PC-3 (cell line): ENCODE measurements around the gene HECW1. TPM values are rescaled to one million over a fixed set of nuclear protein-coding genes. Genes with fewer than 3 reads are reported as not detected.

Experiments
- ATAC-seq: fragments of 200-7000 bp; cut with Tn5 transposase; 2 replicates; pipeline ENCODE4 v1.9.1; 2020; ENCODE audit warnings: mild to moderate bottlenecking, moderate library complexity
- BruUV-seq: library from RNA; stranded (reverse); fragments of 400-500 nt; replicated peaks from 2 replicates; lab custom pipeline; 2021; lab: Mats Ljungman, UMichigan
- CTCF ChIA-PET: fragments of 300-600 bp; sonication (Branson Sonifier 250); formaldehyde crosslinking; loops from one replicate; lab custom pipeline; 2022; ENCODE audit warnings: antibody characterized with exemption; lab: Charles Lee
- POLR2A ChIA-PET: fragments of 300-600 bp; sonication (Branson Sonifier 250); formaldehyde crosslinking; loops from one replicate; lab custom pipeline; 2022; ENCODE audit warnings: antibody characterized with exemption; ENCODE audit not compliant: unreplicated experiment; lab: Charles Lee
- DNase-seq: peaks from one replicate; pipeline ENCODE4 v3.0.0-alpha.2; 2015
- H2AFZ ChIP-seq: fragments of 300-600 bp; sonication (generic); 2 replicates; pipeline ENCODE4 v1.6.0; 2016; ENCODE audit warnings: antibody characterized with exemption, low read length
- H3F3A ChIP-seq: fragments of 300-600 bp; sonication (generic); one replicate; pipeline ENCODE4 v1.6.0; 2017; ENCODE audit warnings: antibody characterized with exemption, low read length, control low read depth, mild to moderate bottlenecking; ENCODE audit not compliant: unreplicated experiment
- H3K27ac ChIP-seq: fragments of 300-600 bp; sonication (generic); 2 replicates; pipeline ENCODE4 v1.5.1; 2016; ENCODE audit warnings: mild to moderate bottlenecking, low read length
- H3K27me3 ChIP-seq: fragments of 300-600 bp; sonication (generic); 2 replicates; pipeline ENCODE4 v1.6.1; 2016; ENCODE audit warnings: low read length, mixed read lengths
- H3K36me3 ChIP-seq: fragments of 300-600 bp; sonication (generic); 2 replicates; pipeline ENCODE4 v1.6.1; 2016; ENCODE audit warnings: low read depth, mixed run types, low read length, mixed read lengths
- H3K4me1 ChIP-seq: fragments of 300-600 bp; sonication (generic); 2 replicates; pipeline ENCODE4 v1.5.1; 2016; ENCODE audit warnings: low read length; ENCODE audit not compliant: insufficient read depth
- H3K4me2 ChIP-seq: fragments of 300-600 bp; sonication (generic); 2 replicates; pipeline ENCODE4 v1.6.0; 2016; ENCODE audit warnings: low read length
- H3K4me3 ChIP-seq: fragments of 300-600 bp; sonication (generic); 2 replicates; pipeline ENCODE4 v1.5.1; 2016; ENCODE audit warnings: mild to moderate bottlenecking, low read length, mixed read lengths
- H3K79me2 ChIP-seq: fragments of 300-600 bp; sonication (generic); 2 replicates; pipeline ENCODE4 v1.6.1; 2017; ENCODE audit warnings: low read length, mixed read lengths
- H3K9ac ChIP-seq: fragments of 300-600 bp; sonication (generic); 2 replicates; pipeline ENCODE4 v1.6.0; 2016; ENCODE audit warnings: mild to moderate bottlenecking, low read length
- H3K9me2 ChIP-seq: fragments of 300-600 bp; sonication (generic); replicated peaks from 2 replicates; pipeline ENCODE4 v1.6.1; 2016; ENCODE audit warnings: mixed run types, low read length, mixed read lengths
- H3K9me3 ChIP-seq: fragments of 300-600 bp; sonication (generic); 2 replicates; pipeline ENCODE4 v1.6.1; 2016; ENCODE audit warnings: low read length, mixed read lengths
- H4K20me1 ChIP-seq: fragments of 300-600 bp; sonication (generic); 2 replicates; pipeline ENCODE4 v1.6.1; 2016; ENCODE audit warnings: low read length, mixed read lengths
- EZH2 ChIP-seq: fragments of 300-600 bp; sonication (generic); IDR thresholded peaks from one replicate; pipeline ENCODE4 v1.6.1; 2017; ENCODE audit warnings: antibody characterized with exemption, mild to moderate bottlenecking, low read length; ENCODE audit not compliant: unreplicated experiment
- EZH2phosphoT487 ChIP-seq: fragments of 300-600 bp; sonication (generic); IDR thresholded peaks from 2 replicates; pipeline ENCODE4 v1.6.1; 2018; ENCODE audit warnings: mild to moderate bottlenecking, antibody characterized with exemption, low read length, borderline replicate concordance
- intact Hi-C: fragments of 100-400 bp; cut with micrococcal nuclease; formaldehyde crosslinking; loops from 2 replicates; pipeline ENCODE4 v1.9.0; 2023
- total RNA-seq: library from RNA; depleted of rRNA; stranded (reverse); fragments of >200 nt; gene quantifications from 2 replicates; pipeline ENCODE4 v1.2.3, GENCODE V29; 2014
- TF ChIP-seq, protein P1 (sequence below): fragments of 300-600 bp; sonication (generic); conservative IDR thresholded peaks from 2 replicates; pipeline ENCODE4 v1.5.1; 2017; ENCODE audit warnings: antibody characterized with exemption, low read depth, mild to moderate bottlenecking, low read length

The HECW1 gene
- total RNA-seq, 1 experiment from 2014 or later, result 3.0 TPM

- no peaks in the 10 kb centered on the region for H3K27me3 ChIP-seq
- no TSS peak for BruUV-seq
- H3K9ac ChIP-seq, result no peak overlapping the region
- no peak overlapping the region for H2AFZ ChIP-seq
- ATAC-seq, result no peak
- H3K4me2 ChIP-seq, result no peak overlapping the region
- no peaks in the 10 kb centered on the region for H3K9me2 ChIP-seq
- no peaks in the 10 kb centered on the region for H3F3A ChIP-seq
- ChIA-PET POLR2A (no interaction called here), CTCF (no interaction called here)
- H3K4me3 ChIP-seq, result no peak overlapping the region
- H3K79me2 ChIP-seq, result no peaks in the 10 kb centered on the region
- H3K9me3 ChIP-seq, result no peaks in the 10 kb centered on the region
- DNase-seq, result no peak
- no peak for TF ChIP-seq EZH2
- TF ChIP-seq EZH2phosphoT487, result no peak
- TF ChIP-seq, protein P1, sequence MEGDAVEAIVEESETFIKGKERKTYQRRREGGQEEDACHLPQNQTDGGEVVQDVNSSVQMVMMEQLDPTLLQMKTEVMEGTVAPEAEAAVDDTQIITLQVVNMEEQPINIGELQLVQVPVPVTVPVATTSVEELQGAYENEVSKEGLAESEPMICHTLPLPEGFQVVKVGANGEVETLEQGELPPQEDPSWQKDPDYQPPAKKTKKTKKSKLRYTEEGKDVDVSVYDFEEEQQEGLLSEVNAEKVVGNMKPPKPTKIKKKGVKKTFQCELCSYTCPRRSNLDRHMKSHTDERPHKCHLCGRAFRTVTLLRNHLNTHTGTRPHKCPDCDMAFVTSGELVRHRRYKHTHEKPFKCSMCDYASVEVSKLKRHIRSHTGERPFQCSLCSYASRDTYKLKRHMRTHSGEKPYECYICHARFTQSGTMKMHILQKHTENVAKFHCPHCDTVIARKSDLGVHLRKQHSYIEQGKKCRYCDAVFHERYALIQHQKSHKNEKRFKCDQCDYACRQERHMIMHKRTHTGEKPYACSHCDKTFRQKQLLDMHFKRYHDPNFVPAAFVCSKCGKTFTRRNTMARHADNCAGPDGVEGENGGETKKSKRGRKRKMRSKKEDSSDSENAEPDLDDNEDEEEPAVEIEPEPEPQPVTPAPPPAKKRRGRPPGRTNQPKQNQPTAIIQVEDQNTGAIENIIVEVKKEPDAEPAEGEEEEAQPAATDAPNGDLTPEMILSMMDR, result no peak
- H3K4me1 ChIP-seq, result no peaks in the 10 kb centered on the region; the same call in 1 of the 2 replicates
- no peaks in the 10 kb centered on the region for H4K20me1 ChIP-seq
- no peaks in the 10 kb centered on the region for H3K36me3 ChIP-seq
- H3K27ac ChIP-seq, result no peak overlapping the region
- intact Hi-C loops, result no loop called here
Measured at GRCh38 chr7:43469051-43469450, 356.6 kb downstream of the HECW1 start.

DNA sequence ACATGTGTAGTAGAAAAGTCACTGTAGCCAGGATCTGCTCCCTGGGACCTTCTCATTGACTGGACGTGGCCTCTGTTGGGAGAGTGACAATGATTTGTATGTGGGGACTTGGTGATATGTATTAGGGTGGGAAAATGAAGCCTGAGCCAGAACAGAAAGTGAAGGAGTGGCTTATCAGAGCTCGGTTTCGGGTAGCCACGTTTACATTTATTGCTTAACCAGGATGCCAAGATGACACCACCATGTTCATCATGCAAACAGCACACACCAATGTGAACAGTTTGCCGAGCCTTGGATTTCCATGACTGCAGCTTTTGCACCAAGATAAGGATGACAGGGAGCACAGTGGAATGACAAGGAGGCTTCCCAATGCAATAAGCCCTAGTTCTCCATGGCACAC lies 357.7 kb downstream of the HECW1 start:
- no peak overlapping the region for H2AFZ ChIP-seq
- H3F3A ChIP-seq, result no peaks in the 10 kb centered on the region
- H3K9ac ChIP-seq, result no peak overlapping the region
- ATAC-seq (no peak), DNase-seq (no peak)
- no peak overlapping the region for H3K27ac ChIP-seq
- CTCF ChIA-PET, result no interaction called here
- no peak overlapping the region for H3K4me2 ChIP-seq
- TF ChIP-seq, protein P1, result no peak
- TF ChIP-seq EZH2phosphoT487 (no peak), EZH2 (no peak)
- H3K9me3 ChIP-seq, result no peaks in the 10 kb centered on the region
- no peaks in the 10 kb centered on the region for H3K79me2 ChIP-seq
- intact Hi-C loops, result no loop called here
- POLR2A ChIA-PET, result no interaction called here
- H4K20me1 ChIP-seq, result no peaks in the 10 kb centered on the region
- no peaks in the 10 kb centered on the region for H3K36me3 ChIP-seq
- no TSS peak for BruUV-seq
- H3K9me2 ChIP-seq, result no peaks in the 10 kb centered on the region
- no peaks in the 10 kb centered on the region for H3K27me3 ChIP-seq
- no peaks in the 10 kb centered on the region; the same call in 1 of the 2 replicates for H3K4me1 ChIP-seq
- no peak overlapping the region for H3K4me3 ChIP-seq

DNA sequence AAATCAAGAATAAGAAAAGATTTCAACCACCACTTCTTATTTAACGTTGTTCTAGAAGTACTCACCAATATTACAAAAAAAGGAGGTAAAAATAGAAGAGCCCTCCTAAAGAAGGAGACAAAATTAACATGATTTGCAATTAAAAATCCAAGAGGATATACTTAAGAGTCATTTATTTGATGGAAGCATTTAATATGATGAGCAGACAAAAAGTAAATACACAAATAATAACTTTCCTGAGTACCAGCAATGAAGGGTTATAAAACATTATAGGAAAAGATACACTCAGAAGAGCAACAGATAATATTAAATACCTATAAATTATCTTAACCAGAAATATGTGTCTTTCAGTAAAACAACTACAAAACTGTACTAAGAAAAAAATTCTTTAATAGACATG lies 363.5 kb downstream of the HECW1 start:
- ATAC-seq, result no peak
- CTCF ChIA-PET, result no interaction called here
- POLR2A ChIA-PET, result no interaction called here

More for the DNA sequence above, 363.5 kb downstream of the HECW1 start:
- Histone ChIP-seq H3K36me3 (no peaks in the 10 kb centered on the region), H4K20me1 (no peaks in the 10 kb centered on the region), H3F3A (peaks cover 4% of the 10 kb centered on the region), H3K27ac (no peak overlapping the region), H2AFZ (no peak overlapping the region), H3K4me1 (peaks cover 16% of the 10 kb centered on the region), H3K79me2 (no peaks in the 10 kb centered on the region), H3K9me2 (no peaks in the 10 kb centered on the region), H3K27me3 (no peaks in the 10 kb centered on the region), H3K4me2 (no peak overlapping the region), H3K9ac (no peak overlapping the region), H3K9me3 (no peaks in the 10 kb centered on the region), H3K4me3 (no peak overlapping the region)
- no peak for TF ChIP-seq EZH2phosphoT487
- no peak for DNase-seq
- no TSS peak for BruUV-seq
- intact Hi-C loops, result no loop called here
